AG04450 (cell line): ENCODE measurements around the gene IRF5. TPM values are rescaled to one million over a fixed set of nuclear protein-coding genes. Genes with fewer than 3 reads are reported as not detected.
"Not testable (repeated sequence)": the region's sequence is repeated elsewhere in the genome, so short reads cannot be mapped to it uniquely, and the experiment has no call there.

Experiments
- CTCF ChIA-PET: fragments of 300-600, 350-600 bp; formaldehyde crosslinking; extraction: SDS; loops from one replicate; lab custom pipeline; 2022; ENCODE audit warnings: antibody characterized with exemption, inconsistent platforms; lab: Charles Lee
- POLR2A ChIA-PET: fragments of 350-600 bp; formaldehyde crosslinking; extraction: SDS; loops from one replicate; lab custom pipeline; 2021; ENCODE audit warnings: antibody characterized with exemption, inconsistent platforms; lab: Yijun Ruan, JAX
- DNase-seq: peaks from one replicate; pipeline ENCODE4 v3.0.0-alpha.2; 2011; ENCODE audit warnings: low read depth, low spot score
- H3K27ac ChIP-seq: one replicate; pipeline ENCODE4 v1.5.1; 2012; ENCODE audit warnings: low read depth, low read length, control low read depth
- H3K27me3 ChIP-seq: one replicate; pipeline ENCODE4 v1.6.0; 2012; ENCODE audit warnings: low read length; ENCODE audit not compliant: control insufficient read depth, insufficient read depth
- H3K4me3 ChIP-seq: 2 replicates; pipeline ENCODE4 v1.5.1; 2011; ENCODE audit warnings: mild to moderate bottlenecking, low read depth, low read length, control low read depth
- H3K9me3 ChIP-seq: 2 replicates; pipeline ENCODE4 v1.5.1; 2012; ENCODE audit warnings: low read length; ENCODE audit not compliant: control insufficient read depth, insufficient read depth
- CTCF ChIP-seq: IDR thresholded peaks from 2 replicates; pipeline ENCODE4 v1.5.1; 2011; ENCODE audit warnings: low read depth, low read length, control low read depth, inconsistent platforms
- polyA plus RNA-seq: library from polyadenylated mRNA; depleted of rRNA; stranded (reverse); fragments of >200 nt; gene quantifications from 2 replicates; pipeline ENCODE4 v1.2.3, GENCODE V29; 2011

Gene IRF5
- polyA plus RNA-seq, 1 experiment: 0.06 TPM

DNA sequence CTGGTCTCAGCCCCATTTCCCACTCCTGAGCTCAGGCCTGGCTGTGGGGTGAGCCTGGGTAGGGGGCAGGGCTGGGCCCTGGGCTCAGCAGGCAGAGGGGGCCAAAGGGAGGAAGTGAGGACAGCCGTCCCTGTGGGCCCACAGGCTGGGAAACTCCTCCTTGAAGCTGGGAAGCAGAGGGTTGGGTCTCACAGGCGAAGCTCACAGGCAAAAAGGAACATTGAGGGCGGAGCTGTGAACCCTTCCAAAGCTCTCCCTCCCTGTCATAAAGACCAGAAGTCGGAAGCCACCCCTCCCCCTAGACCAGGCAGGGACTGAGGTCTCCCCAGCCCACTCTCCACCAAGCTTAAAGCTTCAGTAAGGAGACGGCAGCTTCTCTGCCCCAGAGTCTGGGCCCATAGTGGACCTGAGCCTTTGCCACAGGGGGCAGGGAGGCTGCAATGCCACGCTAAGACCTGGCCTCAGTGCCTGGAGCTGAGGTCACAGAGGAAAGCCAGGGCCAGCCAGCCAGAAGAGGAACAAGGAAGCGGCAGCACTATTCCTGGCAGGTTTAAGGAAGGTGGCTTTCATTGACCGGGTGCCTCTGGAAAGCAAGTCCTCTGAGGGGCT, 26.2 kb upstream of the IRF5 start:
- no peak overlapping the region for H3K4me3 ChIP-seq
- no peaks in the 10 kb centered on the region; the same call in 1 of the 2 replicates for H3K9me3 ChIP-seq
- peaks cover 63% of the 10 kb centered on the region for H3K27me3 ChIP-seq
- DNase-seq: no peak
- no peak for TF ChIP-seq CTCF
- ChIA-PET CTCF (interaction anchor here (1.1 kb wide), 1 partner anchor 180 kb away, joined by 3 read pairs; no protein-coding TSS in a partner anchor), POLR2A (interaction anchor here (0.6 kb wide), 1 partner anchor 19 kb away, joined by 3 read pairs; no protein-coding TSS in a partner anchor)
- H3K27ac ChIP-seq: no peak overlapping the region

- peaks cover 63% of the 10 kb centered on the region for H3K27me3 ChIP-seq
- POLR2A ChIA-PET: no interaction called here
- no peak overlapping the region for H3K27ac ChIP-seq
- H3K9me3 ChIP-seq: no peaks in the 10 kb centered on the region; the same call in 1 of the 2 replicates
- no peak for DNase-seq
- TF ChIP-seq CTCF: no peak
- H3K4me3 ChIP-seq: no peak overlapping the region
- CTCF ChIA-PET: interaction anchor here (1.1 kb wide), 1 partner anchor 179 kb away, joined by 3 read pairs; no protein-coding TSS in a partner anchor
Observed at GRCh38 chr7:128912281-128912680, 25.4 kb upstream of the IRF5 start.

DNA sequence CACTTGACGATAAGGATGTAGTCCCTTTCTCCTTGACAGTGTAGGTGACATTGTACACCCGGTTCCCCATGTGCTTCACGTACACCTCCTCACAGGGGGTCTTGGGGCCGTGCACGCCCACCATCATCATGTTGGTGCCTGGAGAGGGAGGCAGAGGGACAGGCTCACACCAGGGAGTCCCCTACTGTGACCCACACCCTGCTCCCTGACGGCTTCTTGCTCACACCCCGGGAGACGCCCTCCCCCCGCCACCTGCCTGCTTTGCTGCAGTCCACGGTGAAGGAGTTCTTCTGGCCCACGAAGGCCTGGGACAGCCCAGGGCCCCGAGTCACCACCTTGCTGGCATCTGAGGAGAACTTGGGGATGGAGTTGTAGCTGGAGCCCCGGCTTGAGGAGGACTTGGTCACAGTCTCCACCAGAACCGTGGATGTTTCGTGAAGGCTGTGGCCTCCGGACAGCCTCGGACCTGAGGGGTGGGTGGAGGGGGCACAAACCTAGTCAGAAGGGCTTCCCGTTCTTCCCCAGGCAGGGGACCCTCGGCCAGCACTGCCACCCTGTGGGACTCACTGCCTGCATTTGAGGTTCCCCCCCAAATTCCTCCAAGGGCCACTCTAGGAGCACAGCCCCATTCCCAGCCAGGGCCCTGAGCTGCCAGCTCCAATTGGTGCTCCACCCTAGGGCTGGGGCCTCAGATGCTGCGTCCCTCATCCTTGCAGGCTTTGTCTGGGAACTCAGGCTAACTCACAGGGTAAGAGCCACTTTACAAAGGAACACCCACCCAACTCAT, 24.8 kb upstream of the IRF5 start:
- H3K27me3 ChIP-seq: peaks cover 65% of the 10 kb centered on the region

GRCh38 chr7:128913870-128914565, 23.7 kb upstream of the IRF5 start:
- ChIA-PET POLR2A (no interaction called here), CTCF (interaction anchor here (0.5 to 1.2 kb wide), 2 partner anchors 178 to 250 kb away, joined by 3 read pairs; no protein-coding TSS in a partner anchor)
- no peak for DNase-seq
- Histone ChIP-seq H3K27me3 (peaks cover 71% of the 10 kb centered on the region), H3K27ac (no peak overlapping the region), H3K4me3 (no peak overlapping the region), H3K9me3 (no peaks in the 10 kb centered on the region; the same call in 1 of the 2 replicates)
- no peak for TF ChIP-seq CTCF

More for the DNA sequence above, 24.8 kb upstream of the IRF5 start:
- DNase-seq, POLR2A ChIA-PET, H3K4me3 ChIP-seq, H3K9me3 ChIP-seq, CTCF ChIA-PET, H3K27ac ChIP-seq: not testable (repeated sequence)

DNA sequence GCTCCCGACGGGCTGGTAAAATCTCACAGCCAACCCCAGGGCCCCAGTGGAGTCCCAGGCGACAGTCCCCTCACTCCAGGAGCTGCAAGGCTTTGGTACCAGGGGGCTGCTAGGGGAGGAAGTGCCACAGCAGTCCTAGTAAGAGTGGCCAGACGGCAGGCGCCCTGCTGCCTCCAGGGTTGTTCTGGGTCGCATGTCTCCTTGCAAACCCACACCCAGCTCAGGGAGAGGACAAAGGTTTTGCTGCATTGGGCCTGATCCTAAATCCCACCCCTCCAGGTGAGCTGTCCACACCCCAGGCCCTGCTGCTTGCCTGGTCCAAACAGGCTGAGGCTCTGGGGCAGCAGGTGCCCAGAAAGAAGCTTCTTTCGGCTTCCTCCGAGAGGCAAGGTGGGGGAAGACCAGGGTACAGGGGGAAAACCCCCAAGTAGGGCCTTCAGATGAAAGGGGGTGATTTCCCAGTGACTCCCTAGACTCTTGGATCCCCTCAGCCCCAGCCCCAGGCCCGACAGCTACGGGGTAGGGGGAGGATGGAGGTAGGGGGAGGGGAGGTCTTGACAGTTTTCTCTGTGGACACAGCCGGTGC, 23.1 kb upstream of the IRF5 start:
- peaks cover 77% of the 10 kb centered on the region for H3K27me3 ChIP-seq
- H3K4me3 ChIP-seq: no peak overlapping the region
- ChIA-PET POLR2A (no interaction called here), CTCF (interaction anchor here (0.5 to 1.2 kb wide), 2 partner anchors 177 to 249 kb away, joined by 3 read pairs; no protein-coding TSS in a partner anchor)
- no peaks in the 10 kb centered on the region; the same call in 1 of the 2 replicates for H3K9me3 ChIP-seq
- no peak for DNase-seq
- no peak overlapping the region for H3K27ac ChIP-seq
- TF ChIP-seq CTCF: no peak
